ENCODE results near the gene STON2. TPM values are rescaled to one million over a fixed set of nuclear protein-coding genes. Genes with fewer than 3 reads are reported as not detected.

The STON2 gene
- polyA plus RNA-seq, 1 experiment = not detected

GRCh38 chr14:81337073-81337472, 63.1 kb downstream of the STON2 start:
- no peaks in the 10 kb centered on the region for H3K9me3 ChIP-seq (ENCODE audit: control insufficient read depth, insufficient read depth, low read length)
- POLR2A ChIA-PET = no interaction called here
- no peak for TF ChIP-seq CTCF (IDR thresholded peaks at IDR 0.05; ENCODE audit: low read depth, low read length)
- H3K27me3 ChIP-seq (ENCODE audit: control insufficient read depth, insufficient read depth, low read length) = no peaks in the 10 kb centered on the region
- CTCF ChIA-PET = no interaction called here
- no peak for DNase-seq (ENCODE audit: low read depth, low spot score)
- H3K4me3 ChIP-seq (ENCODE audit: low read depth, low read length) = no peak overlapping the region
- H3K27ac ChIP-seq (ENCODE audit: low read depth, low read length) = no peak overlapping the region

- no peak for DNase-seq (ENCODE audit: low read depth, low spot score)
- H3K4me3 ChIP-seq (ENCODE audit: low read depth, low read length) = no peak overlapping the region
- TF ChIP-seq CTCF (IDR thresholded peaks at IDR 0.05; ENCODE audit: low read depth, low read length) = no peak
- H3K9me3 ChIP-seq (ENCODE audit: control insufficient read depth, insufficient read depth, low read length) = no peaks in the 10 kb centered on the region
- POLR2A ChIA-PET = no interaction called here
- no peaks in the 10 kb centered on the region for H3K27me3 ChIP-seq (ENCODE audit: control insufficient read depth, insufficient read depth, low read length)
- H3K27ac ChIP-seq (ENCODE audit: low read depth, low read length) = no peak overlapping the region
- CTCF ChIA-PET = no interaction called here
These were observed 64.1 kb downstream of the STON2 start for GRCh38 chr14:81336009-81336408.

GRCh38 chr14:81332725-81333124, 67.4 kb downstream of the STON2 start:
- ChIA-PET POLR2A (no interaction called here), CTCF (no interaction called here)
- TF ChIP-seq CTCF (IDR thresholded peaks at IDR 0.05; ENCODE audit: low read depth, low read length) = no peak
- Histone ChIP-seq H3K4me3 (ENCODE audit: low read depth, low read length) (no peak overlapping the region), H3K27me3 (ENCODE audit: control insufficient read depth, insufficient read depth, low read length) (no peaks in the 10 kb centered on the region), H3K9me3 (ENCODE audit: control insufficient read depth, insufficient read depth, low read length) (no peaks in the 10 kb centered on the region), H3K27ac (ENCODE audit: low read depth, low read length) (no peak overlapping the region)
- no peak for DNase-seq (ENCODE audit: low read depth, low spot score)

GRCh38 chr14:81331229-81332021, 68.7 kb downstream of the STON2 start:
- Histone ChIP-seq H3K4me3 (ENCODE audit: low read depth, low read length) (no peak overlapping the region), H3K27me3 (ENCODE audit: control insufficient read depth, insufficient read depth, low read length) (no peaks in the 10 kb centered on the region), H3K27ac (ENCODE audit: low read depth, low read length) (no peak overlapping the region), H3K9me3 (ENCODE audit: control insufficient read depth, insufficient read depth, low read length) (no peaks in the 10 kb centered on the region)
- POLR2A ChIA-PET = no interaction called here
- CTCF ChIA-PET = no interaction called here
- TF ChIP-seq CTCF (IDR thresholded peaks at IDR 0.05; ENCODE audit: low read depth, low read length) = no peak
- no peak for DNase-seq (ENCODE audit: low read depth, low spot score)

- Histone ChIP-seq H3K9me3 (ENCODE audit: control insufficient read depth, insufficient read depth, low read length) (no peaks in the 10 kb centered on the region), H3K27ac (ENCODE audit: low read depth, low read length) (no peak overlapping the region), H3K4me3 (ENCODE audit: low read depth, low read length) (no peak overlapping the region), H3K27me3 (ENCODE audit: control insufficient read depth, insufficient read depth, low read length) (no peaks in the 10 kb centered on the region)
- no peak for TF ChIP-seq CTCF (IDR thresholded peaks at IDR 0.05; ENCODE audit: low read depth, low read length)
- POLR2A ChIA-PET = no interaction called here
- CTCF ChIA-PET = interaction anchor here (0.8 kb wide), 1 partner anchor 61 kb away, joined by 3 read pairs; no protein-coding TSS in a partner anchor
- no peak for DNase-seq (ENCODE audit: low read depth, low spot score)
These were observed 69.5 kb downstream of the STON2 start for GRCh38 chr14:81330619-81331122.

Measured in AG04450 (cell line).